K562 (cell line): Measurements from ENCODE around the gene TNFRSF13B. TPM values are rescaled to one million over a fixed set of nuclear protein-coding genes. Genes with fewer than 3 reads are reported as not detected.

ENCODE experiments used
- ATAC-seq: fragments of 200-7000 bp; cut with Tn5 transposase; 3 replicates; pipeline ENCODE4 v1.9.1; 2020; ENCODE audit warnings: moderate library complexity
- BruUV-seq: library from RNA; stranded (reverse); fragments of 400-500 nt; replicated peaks from 2 replicates; lab custom pipeline; 2021; lab: Mats Ljungman, UMichigan
- CTCF ChIA-PET: fragments of 300-600 bp; formaldehyde crosslinking; extraction: SDS; loops from one replicate; lab custom pipeline; 2021; ENCODE audit warnings: low intra/inter-chr PET ratio; lab: Yijun Ruan, JAX
- POLR2A ChIA-PET: fragments of 300-600, 350-650 bp; sonication (Branson Sonifier 250); formaldehyde crosslinking; extraction: SDS; loops from one replicate; lab custom pipeline; 2021; ENCODE audit warnings: antibody characterized with exemption, inconsistent platforms; lab: Yijun Ruan, JAX
- DNase-seq, 4 experiments: peaks; one replicate each; pipeline versions ENCODE4 v3.0.0 to v3.0.0-alpha.2; 2011 to 2018; ENCODE audit warnings: low spot score in 3 of 4, mixed read lengths in 3 of 4; ENCODE audit errors: extremely low read depth in 1 of 4
- FAIRE-seq: peaks from 2 replicates; lab custom pipeline; 2011; peaks lifted over from hg19 to GRCh38; lab: Jason Lieb, UNC
- H2AFZ ChIP-seq: 2 replicates; pipeline ENCODE4 v1.6.0; 2011; ENCODE audit warnings: low read depth, low read length, control low read depth, inconsistent platforms
- H3K27ac ChIP-seq: fragments of 200-600 bp; 3 replicates; pipeline ENCODE4 v1.8.0; 2011; ENCODE audit warnings: low read depth, mild to moderate bottlenecking, control low read depth, inconsistent platforms, low read length, moderate library complexity, mixed read lengths; ENCODE audit errors: extremely low read depth
- H3K27me3 ChIP-seq, 2 experiments: fragments of 300-600 bp in 1 of 2; 2 replicates in 1 of 2; 3 replicates in 1 of 2; pipeline versions ENCODE4 v1.6.0 to v1.8.0; 2011; ENCODE audit warnings: inconsistent platforms in 2 of 2, low read length in 2 of 2, mild to moderate bottlenecking in 1 of 2, mixed read lengths in 1 of 2, moderate library complexity in 1 of 2; ENCODE audit not compliant: control insufficient read depth in 2 of 2, insufficient read depth in 2 of 2
- H3K36me3 ChIP-seq: fragments of 300-600 bp; 3 replicates; pipeline ENCODE4 v1.8.0; 2011; ENCODE audit warnings: mild to moderate bottlenecking, low read length, inconsistent platforms; ENCODE audit not compliant: control insufficient read depth, insufficient read depth
- H3K4me1 ChIP-seq, 2 experiments: fragments of 200-600 bp in 1 of 2; replicated peaks in 1 of 2; 2 replicates in 1 of 2; 3 replicates in 1 of 2; pipeline versions ENCODE4 v1.5.1 to v1.8.0; 2011; ENCODE audit warnings: inconsistent platforms in 2 of 2, low read length in 2 of 2, mild to moderate bottlenecking in 1 of 2, mixed read lengths in 1 of 2, moderate library complexity in 1 of 2; ENCODE audit not compliant: control insufficient read depth in 2 of 2, insufficient read depth in 2 of 2
- H3K4me2 ChIP-seq: 2 replicates; pipeline ENCODE4 v1.6.1; 2011; ENCODE audit warnings: low read length, control low read depth, inconsistent platforms, mixed read lengths; ENCODE audit not compliant: insufficient read depth
- H3K4me3 ChIP-seq: fragments of 200-600 bp; sonication (generic), shearing (Covaris generic); 2 replicates; pipeline ENCODE4 v1.5.1; 2016; ENCODE audit warnings: control low read depth, inconsistent platforms
- H3K79me2 ChIP-seq: fragments of 200-600 bp; 3 replicates; pipeline ENCODE4 v1.8.0; 2011; ENCODE audit warnings: low read length, inconsistent platforms; ENCODE audit not compliant: control insufficient read depth, insufficient read depth
- H3K9ac ChIP-seq, 2 experiments: 2 replicates each; pipeline versions ENCODE4 v1.6.0 to v1.6.1; 2011; ENCODE audit warnings: low read depth in 2 of 2, low read length in 2 of 2, control low read depth in 1 of 2, inconsistent platforms in 1 of 2, mild to moderate bottlenecking in 1 of 2, mixed read lengths in 1 of 2; ENCODE audit not compliant: insufficient read depth in 1 of 2
- H3K9me1 ChIP-seq: one replicate; pipeline ENCODE4 v1.6.0; 2011; ENCODE audit warnings: inconsistent platforms, mild to moderate bottlenecking, low read length, moderate library complexity; ENCODE audit not compliant: control insufficient read depth, insufficient read depth
- H3K9me3 ChIP-seq: replicated peaks from 2 replicates; pipeline ENCODE4 v1.5.1; 2011; ENCODE audit warnings: low read depth, low read length, inconsistent platforms; ENCODE audit not compliant: control insufficient read depth, insufficient read depth
- H4K20me1 ChIP-seq: replicated peaks from 2 replicates; pipeline ENCODE4 v1.6.1; 2011; ENCODE audit warnings: low read length, inconsistent platforms, mixed read lengths; ENCODE audit not compliant: control insufficient read depth, insufficient read depth
- BRF1 ChIP-seq: IDR thresholded peaks from 3 replicates; pipeline ENCODE4 v1.6.1; 2011; ENCODE audit warnings: borderline replicate concordance, mild to moderate bottlenecking; ENCODE audit not compliant: insufficient read length; ENCODE audit errors: extremely low read depth
- GTF2B ChIP-seq: IDR thresholded peaks from 2 replicates; pipeline ENCODE4 v1.6.1; 2011; ENCODE audit not compliant: insufficient read length; ENCODE audit errors: extremely low read depth
- HOMEZ ChIP-seq: fragments of 250-450 bp; sonication (Bioruptor Pico); IDR thresholded peaks from 2 replicates; pipeline ENCODE4 v1.4.0; 2020; ENCODE audit warnings: mild to moderate bottlenecking, moderate library complexity
- HSF4 ChIP-seq: fragments of 250-450 bp; sonication (Bioruptor Pico); IDR thresholded peaks from 2 replicates; pipeline ENCODE4 v2.1.2; 2022; ENCODE audit warnings: mild to moderate bottlenecking, moderate library complexity, borderline replicate concordance
- NONO ChIP-seq, 2 experiments: fragments of 200-400 bp in 1 of 2; fragments of 450-650 bp in 1 of 2; formaldehyde crosslinking in 1 of 2; IDR thresholded peaks; 2 replicates each; pipeline ENCODE4 v1.6.1; 2017; ENCODE audit warnings: low read depth in 2 of 2, mild to moderate bottlenecking in 2 of 2, moderate library complexity in 2 of 2, low read length in 1 of 2
- PCBP2 ChIP-seq: fragments of 200-400 bp; formaldehyde crosslinking; IDR thresholded peaks from 2 replicates; pipeline ENCODE4 v1.6.1; 2018; ENCODE audit warnings: low read length, low read depth, mild to moderate bottlenecking, moderate library complexity; ENCODE audit not compliant: poor library complexity, severe bottlenecking
- RAD51 ChIP-seq: fragments of 450-650 bp; IDR thresholded peaks from 2 replicates; pipeline ENCODE4 v1.7.1; 2016; ENCODE audit warnings: low read depth, mild to moderate bottlenecking, borderline replicate concordance
- RBFOX2 ChIP-seq: fragments of 200-400 bp; formaldehyde crosslinking; IDR thresholded peaks from 2 replicates; pipeline ENCODE4 v1.6.1; 2017; ENCODE audit warnings: low read depth, mild to moderate bottlenecking, low read length, moderate library complexity
- RCOR1 ChIP-seq, 2 experiments: IDR thresholded peaks; 2 replicates each; pipeline ENCODE4 v1.6.1; 2012; ENCODE audit warnings: low read depth in 2 of 2, low read length in 2 of 2, borderline replicate concordance in 1 of 2, improper control_type of control experiment in 1 of 2
- SIN3A ChIP-seq, 2 experiments: fragments of 150-350 bp in 1 of 2; IDR thresholded peaks; 2 replicates each; pipeline ENCODE4 v1.6.1; 2011 to 2016; ENCODE audit warnings: borderline replicate concordance in 2 of 2, low read depth in 2 of 2, low read length in 2 of 2, mild to moderate bottlenecking in 2 of 2, moderate library complexity in 2 of 2; ENCODE audit not compliant: control insufficient read depth in 1 of 2
- TCF7 ChIP-seq: sonication (generic); IDR thresholded peaks from 2 replicates; pipeline ENCODE4 v1.6.1; 2016; ENCODE audit warnings: antibody characterized with exemption, borderline replicate concordance
- ZEB2 ChIP-seq: fragments of 450-650 bp; IDR thresholded peaks from 2 replicates; pipeline ENCODE4 v1.6.1; 2016
- WGBS: fragments of 100-300 bp; shearing (Covaris generic); methylation state at CpG from one replicate; pipeline ENCODE4 v1.1.6; 2016; ENCODE audit warnings: low coverage, mixed read lengths; ENCODE audit not compliant: insufficient coverage; ENCODE audit errors: missing lambda C conversion rate; 5-methylcytosine and 5-hydroxymethylcytosine counted together
- in situ Hi-C: fragments of 300-500 bp; cut with MboI; formaldehyde crosslinking; loops from 4 replicates; pipeline ENCODE4 v1.15.0; 2018; ENCODE audit warnings: inconsistent platforms, mixed read lengths
- intact Hi-C: fragments of 100-400 bp; cut with micrococcal nuclease; formaldehyde crosslinking; loops from 2 replicates; pipeline ENCODE4 v1.14.2; 2022
- polyA plus RNA-seq, 8 experiments: library from polyadenylated mRNA; depleted of rRNA in 4 of 8; stranded (reverse) in 5 of 8; unstranded in 3 of 8; fragments of >200 nt; fragmentation: Nextera tagmentation in 2 of 8; fragmentation: Illumina TruSeq in 1 of 8; extraction: Ambion mirVana in 2 of 8; extraction: Trizol in 1 of 8; gene quantifications; 2 replicates each; pipeline versions ENCODE4 v1.2.1 to v1.2.3, GENCODE V29; 2011 to 2014; ENCODE audit warnings: inconsistent platforms in 1 of 8, missing spikeins in 1 of 8
- total RNA-seq, 7 experiments: library from RNA; depleted of rRNA in 6 of 7; stranded (reverse); fragments of >200 nt in 6 of 7; fragmentation: Illumina TruSeq in 2 of 7; extraction: Trizol in 2 of 7; gene quantifications; 2 replicates each; pipeline versions ENCODE4 v1.2.1 to v1.2.3, GENCODE V29; 2011 to 2021; ENCODE audit warnings: low replicate concordance in 1 of 7

TNFRSF13B gene
- total and polyA plus RNA-seq, 9 of the 15 experiments (the other 6 are each of a cell fraction or from before 2014, with no cell fraction given): not detected

- in situ Hi-C loops: no loop called here
- no peak for TF ChIP-seq RBFOX2
- TF ChIP-seq SIN3A (IDR thresholded peaks at IDR 0.05; ENCODE audit: borderline replicate concordance in 2 of 2, control insufficient read depth in 1 of 2, low read depth in 2 of 2, low read length in 2 of 2): no peak
- TF ChIP-seq HSF4: no peak
- no peak for TF ChIP-seq PCBP2
- TF ChIP-seq GTF2B: no peak
- no peak for TF ChIP-seq RCOR1 (IDR thresholded peaks at IDR 0.05; ENCODE audit: borderline replicate concordance in 1 of 2, low read depth in 2 of 2, low read length in 2 of 2)
- no peak for TF ChIP-seq RAD51
- no peak for TF ChIP-seq BRF1
- no peak for TF ChIP-seq ZEB2
- TF ChIP-seq NONO (IDR thresholded peaks at IDR 0.05; ENCODE audit: low read depth in 2 of 2, low read length in 1 of 2): no peak
- TF ChIP-seq TCF7: no peak
- TF ChIP-seq HOMEZ (CRISPR knock-in tag): no peak
- no peak for FAIRE-seq
- Histone ChIP-seq H3K9me1 (no peaks in the 10 kb centered on the region), H3K27me3 (peaks cover 0 to 28% of the 10 kb centered on the region in 2 experiments; a peak in 3 of 5 replicates), H3K9me3 (no peaks in the 10 kb centered on the region), H3K4me3 (no peak overlapping the region), H4K20me1 (no peaks in the 10 kb centered on the region), H3K9ac (no peak overlapping the region), H2AFZ (no peak overlapping the region), H3K79me2 (no peaks in the 10 kb centered on the region), H3K4me1 (no peaks in the 10 kb centered on the region), H3K27ac (no peak overlapping the region), H3K4me2 (no peak overlapping the region), H3K36me3 (no peaks in the 10 kb centered on the region)
- POLR2A ChIA-PET: no interaction called here
- intact Hi-C loops: no loop called here
- 2% methylated on average over 7 of the region's 7 CpGs for WGBS
- BruUV-seq: no TSS peak
- CTCF ChIA-PET: no interaction called here
- DNase-seq: no peak
- no peak for ATAC-seq
These were observed 54.1 kb downstream of the TNFRSF13B start for GRCh38 chr17:16917671-16918394.
